H9 (cell line): ENCODE data around the gene OLIG2. TPM values are rescaled to one million over a fixed set of nuclear protein-coding genes. Genes with fewer than 3 reads are reported as not detected.

Source experiments
- DNase-seq: peaks from one replicate; pipeline ENCODE4 v3.0.0-alpha.2; 2017
- H2AFZ ChIP-seq: one replicate; pipeline ENCODE4 v1.6.1; 2013; ENCODE audit warnings: mild to moderate bottlenecking, low read length, control low read depth, moderate library complexity
- H2AK5ac ChIP-seq: 2 replicates; pipeline ENCODE4 v1.6.1; 2013; ENCODE audit warnings: low read length, control low read depth, mixed read lengths; ENCODE audit not compliant: insufficient read length
- H2BK120ac ChIP-seq: one replicate; pipeline ENCODE4 v1.6.1; 2013; ENCODE audit warnings: low read depth, mild to moderate bottlenecking, low read length, control low read depth, inconsistent platforms; ENCODE audit not compliant: poor library complexity, severe bottlenecking
- H2BK12ac ChIP-seq: 2 replicates; pipeline ENCODE4 v1.6.1; 2013; ENCODE audit warnings: low read length, control low read depth, mixed read lengths, low read depth; ENCODE audit not compliant: insufficient read length
- H2BK15ac ChIP-seq: 2 replicates; pipeline ENCODE4 v1.6.1; 2013; ENCODE audit warnings: low read depth, low read length, control low read depth
- H2BK20ac ChIP-seq: one replicate; pipeline ENCODE4 v1.6.1; 2013; ENCODE audit warnings: low read depth, mild to moderate bottlenecking, low read length, control low read depth, inconsistent platforms; ENCODE audit not compliant: poor library complexity, severe bottlenecking
- H2BK5ac ChIP-seq: 2 replicates; pipeline ENCODE4 v1.6.1; 2013; ENCODE audit warnings: low read length, control low read depth, mixed read lengths; ENCODE audit not compliant: insufficient read length
- H3K14ac ChIP-seq: 2 replicates; pipeline ENCODE4 v1.6.1; 2013; ENCODE audit warnings: low read length, control low read depth; ENCODE audit not compliant: insufficient read depth
- H3K18ac ChIP-seq: 2 replicates; pipeline ENCODE4 v1.6.1; 2013; ENCODE audit warnings: low read depth, mild to moderate bottlenecking, mixed read lengths, low read length, control low read depth; ENCODE audit not compliant: insufficient read length
- H3K23ac ChIP-seq: 2 replicates; pipeline ENCODE4 v1.6.1; 2013; ENCODE audit warnings: low read length, control low read depth, mixed read lengths, low read depth; ENCODE audit not compliant: insufficient read length
- H3K23me2 ChIP-seq: 2 replicates; pipeline ENCODE4 v1.6.1; 2013; ENCODE audit warnings: low read depth, mild to moderate bottlenecking, mixed read lengths, low read length, control low read depth; ENCODE audit not compliant: insufficient read length, poor library complexity, severe bottlenecking
- H3K27ac ChIP-seq: 2 replicates; pipeline ENCODE4 v1.5.1; 2013; ENCODE audit warnings: low read length, control low read depth, mixed read lengths, low read depth; ENCODE audit not compliant: insufficient read length
- H3K27me3 ChIP-seq: 2 replicates; pipeline ENCODE4 v1.6.1; 2013; ENCODE audit warnings: low read length, control low read depth, inconsistent platforms; ENCODE audit not compliant: insufficient read depth
- H3K4ac ChIP-seq: 2 replicates; pipeline ENCODE4 v1.6.1; 2013; ENCODE audit warnings: low read depth, mild to moderate bottlenecking, control low read depth, inconsistent platforms, low read length, moderate library complexity
- H3K4me1 ChIP-seq: 2 replicates; pipeline ENCODE4 v1.6.1; 2013; ENCODE audit warnings: low read length, control low read depth, inconsistent platforms; ENCODE audit not compliant: insufficient read depth
- H3K4me2 ChIP-seq: 2 replicates; pipeline ENCODE4 v1.6.1; 2013; ENCODE audit warnings: low read length, control low read depth, mixed read lengths; ENCODE audit not compliant: insufficient read length, insufficient read depth
- H3K56ac ChIP-seq: 2 replicates; pipeline ENCODE4 v1.6.1; 2013; ENCODE audit warnings: low read depth, mild to moderate bottlenecking, mixed read lengths, low read length, control low read depth; ENCODE audit not compliant: insufficient read length
- H3K79me1 ChIP-seq: 2 replicates; pipeline ENCODE4 v1.6.1; 2013; ENCODE audit warnings: low read depth, mild to moderate bottlenecking, moderate library complexity, low read length, control low read depth, inconsistent platforms; ENCODE audit not compliant: insufficient read depth, poor library complexity, severe bottlenecking
- H3K79me2 ChIP-seq: 2 replicates; pipeline ENCODE4 v1.6.1; 2013; ENCODE audit warnings: low read length, control low read depth, inconsistent platforms; ENCODE audit not compliant: insufficient read depth
- H3K9ac ChIP-seq: 2 replicates; pipeline ENCODE4 v1.6.1; 2013; ENCODE audit warnings: low read length, control low read depth, mixed read lengths; ENCODE audit not compliant: insufficient read length; ENCODE audit errors: extremely low read depth
- H3K9me3 ChIP-seq: one replicate; pipeline ENCODE4 v1.6.1; 2013; ENCODE audit warnings: low read depth, low read length, inconsistent platforms; ENCODE audit not compliant: control insufficient read depth
- H3T11ph ChIP-seq: one replicate; pipeline ENCODE4 v1.6.1; 2013; ENCODE audit warnings: mild to moderate bottlenecking, low read length, control low read depth, inconsistent platforms
- H4K20me1 ChIP-seq: one replicate; pipeline ENCODE4 v1.6.1; 2013; ENCODE audit not compliant: control insufficient read depth, insufficient read length, insufficient read depth
- H4K5ac ChIP-seq: 2 replicates; pipeline ENCODE4 v1.6.1; 2013; ENCODE audit warnings: low read depth, mild to moderate bottlenecking, mixed read lengths, low read length, control low read depth; ENCODE audit not compliant: insufficient read length
- H4K8ac ChIP-seq: replicated peaks from 2 replicates; pipeline ENCODE4 v1.6.1; 2013; ENCODE audit warnings: low read length, control low read depth, mixed read lengths, low read depth; ENCODE audit not compliant: insufficient read length
- H4K91ac ChIP-seq: 2 replicates; pipeline ENCODE4 v1.6.1; 2013; ENCODE audit warnings: low read depth, mild to moderate bottlenecking, moderate library complexity, mixed read lengths, low read length, control low read depth; ENCODE audit not compliant: insufficient read length
- H3K27ac Mint-ChIP-seq, 3 experiments: 2 replicates in 2 of 3; 3 replicates in 1 of 3; pipeline ENCODE4 v1.8.0; 2020 to 2021; ENCODE audit warnings: mixed read lengths in 3 of 3, mild to moderate bottlenecking in 1 of 3, moderate library complexity in 1 of 3
- H3K27me3 Mint-ChIP-seq: 2 replicates; pipeline ENCODE4 v1.8.0; 2021; ENCODE audit warnings: low read depth, mild to moderate bottlenecking, moderate library complexity, mixed read lengths
- H3K36me3 Mint-ChIP-seq, 3 experiments: 2 replicates in 2 of 3; 3 replicates in 1 of 3; pipeline ENCODE4 v1.8.0; 2020 to 2021; ENCODE audit warnings: low read depth in 3 of 3, mixed read lengths in 3 of 3; ENCODE audit not compliant: insufficient read depth in 1 of 3
- H3K4me1 Mint-ChIP-seq, 2 experiments: 2 replicates each; pipeline ENCODE4 v1.8.0; 2020; ENCODE audit warnings: mixed read lengths in 2 of 2
- H3K4me3 Mint-ChIP-seq, 2 experiments: 2 replicates in 1 of 2; 3 replicates in 1 of 2; pipeline ENCODE4 v1.8.0; 2020 to 2021; ENCODE audit warnings: mild to moderate bottlenecking in 2 of 2, mixed read lengths in 2 of 2, moderate library complexity in 1 of 2
- H3K9me3 Mint-ChIP-seq, 2 experiments: 2 replicates in 1 of 2; 3 replicates in 1 of 2; pipeline ENCODE4 v1.8.0; 2020; ENCODE audit warnings: mild to moderate bottlenecking in 2 of 2, mixed read lengths in 2 of 2, moderate library complexity in 1 of 2
- CTCF ChIP-seq: fragments of 200-600 bp; sonication (generic); conservative IDR thresholded peaks from 3 replicates; pipeline ENCODE4 v1.8.0; 2021; ENCODE audit warnings: antibody characterized with exemption, mild to moderate bottlenecking
- WGBS: extraction: QIAGEN DNeasy Blood & Tissue Kit; methylation state at CpG from one replicate; pipeline ENCODE4 v1.1.7; 2013; ENCODE audit warnings: missing lambda C conversion rate, low lambda C conversion rate, mixed read lengths; ENCODE audit not compliant: insufficient read length; ENCODE audit errors: extremely low coverage; 5-methylcytosine and 5-hydroxymethylcytosine counted together
- total RNA-seq: library from RNA; stranded (reverse); gene quantifications from 2 replicates; pipeline ENCODE4 v1.2.1, GENCODE V29; 2021

OLIG2 gene
- total RNA-seq, 1 experiment from 2014 or later, result 1.4 TPM

- no peak overlapping the region for H2BK15ac ChIP-seq
- no peak overlapping the region for H3K23ac ChIP-seq
- H3K4me1 Mint-ChIP-seq, result peaks cover 25 to 29% of the 10 kb centered on the region in 2 experiments
- H3K9ac ChIP-seq, result no peak overlapping the region
- H2AFZ ChIP-seq, result no peak overlapping the region
- H3K4me3 Mint-ChIP-seq, result no peak overlapping the region
- H3K4me2 ChIP-seq, result no peak overlapping the region
- TF ChIP-seq CTCF, result no peak
- no peak for DNase-seq
- H3K79me1 ChIP-seq, result no peaks in the 10 kb centered on the region
- H3K9me3 ChIP-seq, result no peaks in the 10 kb centered on the region
- H2AK5ac ChIP-seq, result no peak overlapping the region
- H3K23me2 ChIP-seq, result no peaks in the 10 kb centered on the region
- H3K4ac ChIP-seq, result no peak overlapping the region
- no peak overlapping the region for H3K27ac Mint-ChIP-seq
- no peak overlapping the region for H3T11ph ChIP-seq
- no peak overlapping the region for H4K8ac ChIP-seq
- H4K20me1 ChIP-seq, result no peaks in the 10 kb centered on the region
- no peaks in the 10 kb centered on the region for H3K27me3 ChIP-seq
- WGBS, result 100% methylated on average over 1 of the region's 2 CpGs
- H4K91ac ChIP-seq, result no peak overlapping the region
- H3K27ac ChIP-seq, result no peak overlapping the region
- H3K14ac ChIP-seq, result no peak overlapping the region
- H4K5ac ChIP-seq, result no peak overlapping the region
- H3K9me3 Mint-ChIP-seq, result no peaks in the 10 kb centered on the region
- H3K56ac ChIP-seq, result no peak overlapping the region
- H2BK120ac ChIP-seq, result no peak overlapping the region
- H3K79me2 ChIP-seq, result no peaks in the 10 kb centered on the region
- no peak overlapping the region for H2BK5ac ChIP-seq
- H2BK12ac ChIP-seq, result no peak overlapping the region
- peaks cover 7% of the 10 kb centered on the region; the same call in 1 of the 2 replicates for H3K4me1 ChIP-seq
- H2BK20ac ChIP-seq, result no peak overlapping the region
- H3K18ac ChIP-seq, result no peak overlapping the region
- H3K27me3 Mint-ChIP-seq, result peaks cover 3% of the 10 kb centered on the region; the same call in 1 of the 2 replicates
- H3K36me3 Mint-ChIP-seq, result no peaks in the 10 kb centered on the region
Measured at GRCh38 chr21:32979598-32980268, 46.0 kb upstream of the OLIG2 start.
